Measurements from ENCODE around the gene LITAFD. TPM values are rescaled to one million over a fixed set of nuclear protein-coding genes. Genes with fewer than 3 reads are reported as not detected.
A peak's percentile ranks its signal among the peaks of the same experiment; 100 is the strongest.

LITAFD gene
- total and polyA plus RNA-seq, 12 donors = not detected

GRCh38 chr16:8907096-8907495 lies 24.9 kb downstream of the LITAFD start:
- no peaks in the 10 kb centered on the region for H3K27me3 ChIP-seq
- H3K4me1 ChIP-seq = peaks cover 0 to 7% (median 0%) of the 10 kb centered on the region in 9 donors
- WGBS, 2 donors = 86 to 89% methylated on average over 4 of the region's 4 CpGs
- intact Hi-C loops (cut with DNase I) = loop anchor here in 4 of 10 donors (5.0 to 10.0 kb wide), 2 partner anchors 55 to 98 kb away; partner anchors contain the start of gene USP7 (in 1 of the 4)
- ATAC-seq (no peak), DNase-seq (no peak)
- no peak overlapping the region for H3K4me3 ChIP-seq
- H3K36me3 ChIP-seq = peaks cover 0 to 100% (median 83%) of the 10 kb centered on the region in 9 donors
- TF ChIP-seq CTCF (IDR thresholded peaks at IDR 0.05) = no peak
- H3K9me3 ChIP-seq = no peaks in the 10 kb centered on the region
- no peak overlapping the region for H3K27ac ChIP-seq

GRCh38 chr16:8908810-8909468 lies 26.8 kb downstream of the LITAFD start:
- no peak for TF ChIP-seq CTCF (IDR thresholded peaks at IDR 0.05)
- H3K36me3 ChIP-seq = peaks cover 0 to 100% (median 71%) of the 10 kb centered on the region in 9 donors
- ATAC-seq (peak in 1 of 8 donors; percentile 29), DNase-seq (no peak)
- no peak overlapping the region for H3K27ac ChIP-seq
- H3K4me1 ChIP-seq = peaks cover 0 to 7% (median 0%) of the 10 kb centered on the region in 9 donors
- H3K4me3 ChIP-seq = no peak overlapping the region
- no peaks in the 10 kb centered on the region for H3K9me3 ChIP-seq
- H3K27me3 ChIP-seq = no peaks in the 10 kb centered on the region
- intact Hi-C loops (cut with DNase I) = loop anchor here in 4 of 10 donors (5.0 to 10.0 kb wide), 2 partner anchors 53 to 96 kb away; partner anchors contain the start of gene USP7 (in 1 of the 4)
- WGBS, 2 donors = 86 to 88% methylated on average over 8 of the region's 8 CpGs

DNA sequence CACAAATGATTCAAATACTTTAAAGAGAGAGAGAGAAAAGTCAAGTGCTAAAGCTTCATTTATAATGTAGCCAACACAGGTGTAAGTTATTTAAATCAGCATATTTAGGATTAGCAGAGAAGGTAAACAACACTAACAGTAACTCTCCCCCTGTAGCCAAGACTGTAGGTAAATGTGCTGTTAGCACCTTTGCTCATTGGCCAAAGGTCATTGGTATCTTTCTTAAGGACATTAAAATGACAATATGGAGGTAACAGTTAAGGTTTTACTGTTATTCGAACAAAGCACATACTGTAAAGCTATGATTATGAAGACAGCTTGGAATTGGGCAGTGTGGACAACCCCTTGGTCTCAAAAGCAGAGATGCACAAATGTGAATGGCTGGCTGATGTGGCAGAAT lies 28.7 kb downstream of the LITAFD start:
- H3K36me3 ChIP-seq = peaks cover 0 to 100% (median 70%) of the 10 kb centered on the region in 9 donors
- peaks cover 0 to 7% (median 0%) of the 10 kb centered on the region in 9 donors for H3K4me1 ChIP-seq
- intact Hi-C loops (cut with DNase I) = loop anchor here in 2 of 10 donors (5.0 to 10.0 kb wide), 3 partner anchors 51 to 224 kb away; partner anchors contain the start of gene USP7 (in 1 of the 2)
- 92 to 94% methylated on average over 1 of the region's 1 CpG for WGBS, 2 donors
- H3K9me3 ChIP-seq = no peaks in the 10 kb centered on the region
- DNase-seq (no peak), ATAC-seq (no peak)
- no peaks in the 10 kb centered on the region for H3K27me3 ChIP-seq
- TF ChIP-seq CTCF (IDR thresholded peaks at IDR 0.05) = no peak
- no peak overlapping the region for H3K4me3 ChIP-seq
- no peak overlapping the region for H3K27ac ChIP-seq

- H3K27ac ChIP-seq = no peak overlapping the region
- H3K4me1 ChIP-seq = peaks cover 0 to 7% (median 0%) of the 10 kb centered on the region in 9 donors
- H3K9me3 ChIP-seq = no peaks in the 10 kb centered on the region
- no peak for TF ChIP-seq CTCF (IDR thresholded peaks at IDR 0.05)
- 94 to 97% methylated on average over 4 of the region's 4 CpGs for WGBS, 2 donors
- peaks cover 0 to 100% (median 72%) of the 10 kb centered on the region in 9 donors for H3K36me3 ChIP-seq
- DNase-seq (no peak), ATAC-seq (no peak)
- intact Hi-C loops (cut with DNase I) = loop anchor here in 2 of 10 donors (5.0 to 10.0 kb wide), 3 partner anchors 50 to 222 kb away; partner anchors contain the start of gene USP7 (in 1 of the 2)
- H3K4me3 ChIP-seq = no peak overlapping the region
- no peaks in the 10 kb centered on the region for H3K27me3 ChIP-seq
Observed at GRCh38 chr16:8912793-8913192, 30.6 kb downstream of the LITAFD start.
